Nucleus accumbens (tissue), 56 donors: ENCODE data around the gene IER5.
A peak's percentile ranks its signal among the peaks of the same experiment; 100 is the strongest.
"Not testable (repeated sequence)": the region's sequence is repeated elsewhere in the genome, so short reads cannot be mapped to it uniquely, and the experiment has no call there.

Experiments
- DNase-seq, 56 donors: peaks; one replicate each; lab custom pipeline; 2025; lab: John Stamatoyannopoulos, UW

IER5 gene

DNA sequence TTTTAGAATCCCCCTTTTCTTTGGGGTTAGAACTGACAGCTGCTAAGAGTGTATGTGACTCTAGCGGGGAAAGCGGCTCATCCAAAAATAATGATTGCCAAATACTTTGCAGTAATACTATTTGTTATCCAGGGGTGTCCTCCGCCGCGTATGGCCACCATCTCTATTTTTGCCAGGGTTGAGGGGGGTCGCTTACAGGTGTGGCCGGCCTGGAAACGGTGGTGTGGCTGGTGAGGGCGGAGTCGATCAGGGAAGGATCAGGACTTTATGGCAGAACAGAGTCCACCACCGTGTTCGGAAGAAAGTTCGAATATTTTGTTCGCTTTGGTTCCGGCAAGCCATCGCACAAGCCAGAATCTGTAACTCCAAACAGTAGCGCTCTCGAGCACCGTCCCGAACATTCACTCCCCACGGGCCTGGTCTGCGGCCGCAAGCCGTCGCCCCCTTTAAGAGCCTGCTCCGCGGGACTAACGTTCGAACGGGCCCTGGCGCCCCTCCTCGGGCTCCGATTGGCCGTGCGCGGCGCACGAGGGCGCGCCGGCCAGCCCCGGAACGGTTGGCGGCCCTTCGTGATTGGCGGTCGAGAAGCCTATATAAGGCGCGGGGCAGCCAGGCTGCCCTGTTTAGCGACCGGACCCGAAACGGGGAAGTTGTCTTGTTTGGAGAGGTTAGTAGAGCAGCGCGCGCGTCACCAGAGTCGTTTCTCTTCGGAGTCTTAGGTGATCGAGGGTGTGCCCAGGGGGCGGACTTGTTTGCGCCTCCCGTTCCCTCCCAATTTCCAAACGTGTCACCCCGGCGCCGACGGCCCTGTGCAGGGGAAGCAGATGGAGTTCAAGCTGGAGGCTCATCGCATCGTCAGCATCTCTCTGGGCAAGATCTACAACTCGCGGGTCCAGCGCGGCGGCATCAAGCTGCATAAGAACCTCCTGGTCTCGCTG is at the start of gene IER5:
IER5 (plus strand) TSS at position 622 of the 938 bp plus-strand sequence; CDS start at position 825, 203 bp downstream.
- DNase-seq, result peak in 55 of 56 donors; percentile 60 to 97 (median 91)

DNA sequence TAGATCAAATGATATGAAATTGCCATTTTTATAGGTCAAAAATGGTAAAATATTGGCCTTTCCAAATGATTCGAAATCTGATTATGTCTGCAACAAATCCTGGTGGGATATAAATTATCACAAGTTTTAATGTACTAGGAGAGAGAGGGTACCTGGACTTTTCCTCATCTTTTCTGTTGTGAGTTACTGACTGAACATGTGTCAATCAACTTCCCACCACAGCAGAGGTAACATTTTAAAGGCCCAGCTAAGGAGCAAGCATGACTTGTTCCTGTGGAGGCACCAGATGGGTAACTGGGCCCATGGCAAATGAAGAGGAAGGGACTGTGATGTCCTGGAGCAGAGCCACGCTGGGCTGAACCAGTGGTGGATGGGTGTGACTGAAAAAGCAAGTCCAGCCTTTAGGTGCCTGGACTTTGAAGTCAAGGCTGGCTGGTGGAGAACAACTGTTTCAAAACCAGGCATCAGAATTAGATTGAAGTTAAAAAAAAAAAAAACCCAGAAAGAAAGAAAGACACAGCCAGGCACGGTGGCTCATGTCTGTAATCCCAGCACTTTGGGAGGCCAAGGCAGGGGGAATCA is 48.1 kb upstream of the IER5 start:
- DNase-seq, result no peak

DNA sequence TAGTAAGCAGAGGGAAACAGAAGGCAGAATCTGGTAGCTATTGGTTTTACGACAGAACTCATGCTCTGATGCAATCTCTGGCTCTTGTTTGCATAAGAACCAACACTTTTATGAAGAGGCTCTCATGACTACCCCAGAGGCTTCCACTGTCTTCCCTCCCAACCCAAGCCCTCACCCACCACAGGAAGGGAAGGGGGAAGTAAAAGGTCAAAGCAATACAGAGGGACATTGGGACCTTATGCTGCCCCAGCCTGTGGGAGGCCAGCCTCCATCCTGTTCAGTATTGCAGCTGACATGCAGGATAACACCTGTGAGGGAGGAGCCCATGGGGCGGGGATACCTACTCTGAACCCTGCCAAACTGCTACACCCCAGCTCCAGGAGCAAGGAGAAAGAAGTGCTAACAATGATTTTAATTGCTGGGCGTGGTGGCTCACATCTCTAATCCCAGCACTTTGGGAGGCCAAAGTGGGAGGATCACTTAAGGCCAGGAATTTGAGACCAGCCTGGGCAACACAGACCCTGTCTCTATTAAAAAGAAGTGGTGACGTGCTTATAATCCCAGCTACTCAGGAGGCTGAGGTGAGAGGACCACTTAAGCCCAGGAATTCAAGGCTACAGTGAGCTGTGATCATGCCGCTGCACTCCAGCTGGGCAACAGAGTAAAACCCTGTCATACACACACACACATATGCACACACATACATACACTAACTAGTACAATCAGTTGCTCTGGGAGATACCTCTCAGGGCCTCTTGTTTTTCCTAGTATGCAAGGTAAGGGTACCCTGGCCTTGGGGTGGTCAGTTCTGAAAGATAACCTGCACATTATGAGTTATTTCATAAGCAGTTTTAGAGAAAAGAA is 45.2 kb upstream of the IER5 start:
- no peak for DNase-seq

DNA sequence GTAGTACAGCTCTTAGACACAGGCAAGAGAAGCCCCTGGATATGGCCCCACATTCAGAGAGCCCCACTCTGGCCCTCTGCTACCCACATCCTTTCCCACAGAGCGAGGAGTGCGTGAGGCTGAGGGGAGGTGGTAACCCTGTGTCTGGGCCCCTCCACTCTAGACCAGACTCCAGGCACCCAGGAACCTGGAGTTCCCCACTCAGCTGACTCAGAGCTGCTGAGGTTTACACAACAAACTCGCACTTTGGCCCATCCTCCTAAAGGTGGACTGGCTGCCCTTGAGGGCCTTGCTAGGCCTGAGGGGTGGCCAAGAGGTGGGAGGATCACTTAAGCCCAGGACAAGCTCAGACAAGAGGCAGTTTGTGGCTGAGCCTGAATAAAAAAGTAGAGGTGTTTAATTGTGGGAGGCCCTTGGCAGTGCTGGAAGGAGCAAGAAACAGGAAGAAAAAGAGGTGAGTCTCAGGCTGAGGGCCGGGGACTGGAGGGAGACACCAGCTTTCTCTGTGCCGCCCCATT is 44.0 kb upstream of the IER5 start:
- no peak for DNase-seq

DNA sequence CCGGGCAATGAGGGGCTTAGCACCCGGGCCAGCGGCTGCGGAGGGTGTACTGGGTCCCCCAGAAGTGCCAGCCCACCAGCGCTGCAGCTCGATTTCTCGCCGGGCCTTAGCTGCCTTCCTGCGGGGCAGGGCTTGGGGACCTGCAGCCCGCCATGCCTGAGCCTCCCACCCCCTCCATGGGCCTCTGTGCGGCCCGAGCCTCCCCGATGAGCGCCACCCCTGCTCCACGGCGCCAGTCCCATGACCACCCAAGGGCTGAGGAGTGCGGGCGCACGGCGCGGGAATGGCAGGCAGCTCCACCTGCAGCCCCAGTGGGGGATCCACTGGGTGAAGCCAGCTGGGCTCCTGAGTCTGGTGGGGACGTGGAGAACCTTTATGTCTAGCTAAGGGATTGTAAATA is 42.6 kb upstream of the IER5 start:
- not testable (repeated sequence) for DNase-seq

DNA sequence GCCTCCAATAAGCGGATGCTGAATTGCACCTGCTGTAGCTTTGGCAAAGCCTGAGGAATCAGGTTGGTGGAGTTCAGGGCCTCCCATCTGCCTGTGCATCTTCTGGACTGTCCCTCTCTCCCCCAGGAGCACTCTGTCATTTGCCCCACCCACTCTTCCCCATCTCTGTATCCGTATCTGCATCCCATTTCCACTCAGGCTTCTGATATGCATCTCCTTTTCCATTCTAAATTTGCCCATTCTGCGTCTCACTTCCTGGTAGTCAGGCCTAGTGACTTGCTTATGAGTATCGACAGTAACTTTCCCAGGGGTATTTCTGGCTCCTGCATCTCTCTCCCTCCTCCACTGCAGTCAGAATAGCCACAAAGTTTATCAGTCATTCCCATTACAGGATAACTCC is 39.1 kb upstream of the IER5 start:
- DNase-seq, result no peak

DNA sequence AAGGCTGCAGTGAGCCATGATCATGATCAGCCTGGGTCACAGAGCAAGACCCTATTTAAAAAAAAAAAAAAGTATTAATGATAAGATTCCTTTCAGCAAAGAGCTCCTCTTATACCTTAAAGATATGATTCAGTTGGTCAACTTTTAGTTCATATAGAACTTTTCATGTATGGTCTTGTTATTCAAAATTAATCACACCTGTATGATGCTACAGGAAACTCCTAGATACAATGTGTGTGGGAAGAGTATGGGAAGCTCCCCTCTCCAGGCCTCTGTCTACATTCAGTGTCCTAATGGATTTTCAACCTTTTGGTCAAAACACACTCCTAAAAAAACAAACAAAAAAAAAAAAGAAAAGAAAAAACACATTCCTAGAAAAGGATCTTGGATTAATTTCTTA is 37.6 kb upstream of the IER5 start:
- no peak for DNase-seq

DNA sequence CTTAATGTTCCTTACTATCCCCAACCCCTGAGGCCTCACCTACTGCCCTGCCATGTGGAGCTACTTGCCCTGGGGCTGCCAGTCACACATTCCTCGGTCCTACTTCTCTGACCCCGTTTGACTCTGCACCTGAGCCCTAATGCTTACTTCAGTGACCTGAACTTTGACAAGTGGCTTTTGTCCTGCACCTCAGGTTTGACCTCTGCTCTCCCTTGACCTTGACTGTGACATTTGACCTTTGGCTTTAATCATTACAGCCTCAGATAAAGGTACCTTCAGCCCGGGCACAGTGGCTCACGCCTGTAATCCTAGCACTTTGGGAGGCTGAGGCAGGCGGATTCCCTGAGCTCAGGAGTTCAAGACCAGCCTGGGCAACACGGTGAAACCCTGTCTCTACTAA is 31.9 kb upstream of the IER5 start:
- no peak for DNase-seq

DNA sequence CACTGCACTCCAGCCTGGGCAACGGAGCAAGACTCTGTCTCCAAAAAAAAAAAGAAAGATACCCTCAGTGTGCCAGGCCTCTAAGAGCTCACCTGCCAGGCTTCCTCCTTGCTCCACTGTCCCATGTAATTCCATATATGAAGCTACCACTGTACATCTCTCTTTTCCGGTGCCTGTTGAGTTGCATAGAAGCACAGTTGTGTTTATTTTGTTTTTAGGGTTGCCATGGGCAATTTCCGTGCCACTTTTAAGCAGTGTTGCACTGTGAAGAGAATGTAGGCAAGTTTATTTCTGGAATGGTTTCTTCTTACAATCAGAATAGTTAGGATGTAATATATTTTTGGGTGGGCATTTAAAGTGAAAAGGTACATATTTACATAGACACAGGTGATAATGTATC is 31.4 kb upstream of the IER5 start:
- DNase-seq, result no peak

DNA sequence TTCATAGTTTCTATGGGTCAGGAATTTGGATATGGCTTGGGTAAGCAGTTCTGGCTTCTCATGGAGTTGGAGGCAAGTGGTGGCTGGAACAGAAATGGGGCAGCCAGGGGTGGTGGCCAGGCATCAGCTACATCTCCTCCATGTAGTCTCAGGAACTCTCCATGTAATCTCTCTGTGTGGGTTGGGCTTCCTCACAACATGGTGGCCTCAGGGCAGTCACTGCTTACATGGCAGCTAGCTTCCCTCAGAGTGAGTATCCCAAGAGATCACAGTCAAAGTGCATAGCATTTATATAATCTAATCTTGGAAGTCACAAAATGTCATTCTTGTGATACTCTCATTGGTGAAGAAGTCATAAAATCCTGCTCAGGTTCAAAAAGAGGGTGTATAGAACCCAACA is 29.1 kb upstream of the IER5 start:
- no peak for DNase-seq

DNA sequence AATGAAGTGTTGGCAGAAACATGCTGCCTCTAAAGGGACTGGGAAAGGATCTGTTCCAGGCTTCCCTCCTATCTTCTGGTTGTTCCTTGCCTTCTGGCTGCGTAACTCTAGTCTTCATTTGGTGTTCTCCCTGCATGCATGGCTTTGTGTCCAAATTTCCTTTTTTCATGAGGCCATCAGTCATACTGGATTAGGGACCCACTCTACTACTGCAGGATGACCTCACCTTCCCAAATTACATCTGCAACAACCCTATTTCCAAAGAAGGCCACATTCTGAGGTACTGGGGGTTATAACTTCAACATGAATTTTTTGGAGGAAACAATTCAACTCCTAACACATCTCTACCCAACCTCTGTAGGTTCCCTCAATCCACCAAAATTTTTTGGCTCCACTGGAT is 28.4 kb upstream of the IER5 start:
- DNase-seq, result no peak

DNA sequence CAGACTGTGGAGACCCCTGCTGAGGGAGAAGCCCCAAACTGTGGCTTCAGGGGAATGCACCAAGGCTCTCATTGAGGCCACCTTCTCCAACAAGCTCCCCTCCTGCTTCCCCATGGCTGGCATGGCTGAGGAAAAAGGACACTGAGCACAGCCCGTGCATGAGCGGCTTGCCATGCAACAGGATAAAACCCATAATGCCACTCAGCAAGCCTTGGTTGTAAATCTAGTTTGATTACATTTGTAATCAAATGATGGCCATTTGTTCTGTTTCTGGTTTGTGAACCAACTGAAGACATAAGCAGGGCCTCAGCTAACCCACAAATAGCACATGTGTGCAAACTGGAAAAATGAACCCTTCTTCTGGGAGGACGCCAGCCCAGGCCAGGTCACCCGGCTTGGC is 27.6 kb upstream of the IER5 start:
- not testable (repeated sequence) for DNase-seq

DNA sequence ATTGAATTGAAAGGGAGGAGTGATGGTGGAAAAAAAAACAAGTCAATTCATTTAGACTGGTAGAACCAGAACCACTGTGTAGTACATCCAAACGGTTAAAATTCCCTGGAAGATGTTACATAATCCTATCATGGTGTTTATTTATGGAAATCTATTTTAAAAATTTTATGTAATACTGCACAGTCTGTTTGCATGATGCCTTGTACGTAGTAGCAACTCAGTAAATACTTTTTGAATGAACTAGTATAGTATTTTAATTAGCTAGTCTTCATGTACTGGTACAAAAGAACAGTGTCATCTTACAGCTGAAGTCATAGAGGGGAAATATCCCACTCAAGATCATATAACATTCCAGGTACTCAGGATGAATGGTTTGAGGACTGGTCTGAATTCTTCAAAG is 27.0 kb upstream of the IER5 start:
- DNase-seq, result no peak

DNA sequence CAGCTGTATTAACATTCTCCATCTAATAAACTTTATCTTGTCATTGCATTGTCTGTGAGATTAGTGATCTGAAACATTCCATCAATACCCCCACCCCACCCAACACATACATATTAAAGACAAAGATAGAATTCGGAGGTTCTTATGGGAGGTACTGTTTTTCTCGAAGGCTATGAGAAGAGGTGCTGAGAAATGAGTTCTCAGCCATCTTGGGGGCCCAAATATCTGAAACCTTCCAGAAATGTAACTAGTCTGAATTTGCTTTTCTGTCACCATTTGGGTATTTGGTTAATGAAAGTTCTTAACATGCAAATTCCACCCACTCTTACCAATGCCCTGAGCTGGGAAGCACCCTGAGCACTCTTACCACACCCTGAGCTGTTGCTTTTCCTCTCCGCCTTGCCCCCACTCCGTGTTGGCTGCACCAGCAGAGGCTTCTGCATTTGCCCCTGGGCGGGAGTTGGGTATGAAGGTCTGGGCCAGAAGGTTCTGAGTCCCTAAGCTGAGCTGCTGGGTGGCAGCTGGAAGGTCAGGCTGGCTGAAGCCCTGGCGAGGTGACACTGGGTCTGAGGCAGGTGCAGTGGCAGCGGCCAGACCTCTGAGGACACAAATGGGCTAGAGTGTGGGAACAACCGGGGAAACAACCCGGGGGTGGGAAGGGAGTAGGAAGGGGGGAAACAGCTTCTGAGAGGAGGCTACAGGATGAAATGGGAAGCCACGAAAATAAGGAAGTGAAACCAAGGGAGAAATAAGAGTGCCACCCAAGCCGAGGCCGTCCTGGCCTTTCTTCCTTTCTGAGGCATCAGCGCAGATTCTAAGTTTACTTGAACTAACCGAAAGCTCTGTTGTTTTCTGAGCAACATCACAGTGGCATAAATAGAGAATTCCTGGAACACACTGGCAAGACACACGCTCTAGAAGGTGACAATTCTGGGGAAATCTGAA is 26.3 kb upstream of the IER5 start:
- peak in 10 of 56 donors; percentile 3 to 44 (median 17) for DNase-seq

DNA sequence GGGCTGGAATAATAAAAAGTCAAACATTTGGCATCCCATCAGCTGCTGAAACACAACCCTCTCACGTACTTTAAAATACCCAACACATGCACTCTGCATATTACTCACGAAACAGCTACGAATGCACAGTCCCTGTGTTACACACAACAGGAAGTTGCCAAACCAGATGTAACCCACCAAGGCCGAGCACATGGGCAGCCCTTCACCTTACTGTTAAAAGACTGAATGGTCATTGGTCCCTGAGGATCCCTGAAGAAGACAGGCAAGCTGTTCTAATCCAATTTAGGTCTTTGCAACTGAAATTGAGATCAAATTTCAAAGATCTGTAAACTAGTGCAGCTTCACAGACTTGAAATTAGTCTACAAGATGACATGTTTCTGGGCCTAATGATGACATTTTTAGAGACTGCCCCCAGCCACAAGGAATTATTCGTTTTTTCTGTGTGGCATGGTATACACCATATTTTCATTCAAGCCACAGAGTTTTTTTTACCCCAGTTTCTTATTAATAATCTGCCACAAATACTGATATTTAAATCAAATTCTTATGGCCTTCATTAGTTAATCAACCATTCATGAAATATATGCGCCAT is 25.6 kb upstream of the IER5 start:
- peak in 1 of 56 donors; percentile 2 for DNase-seq

DNA sequence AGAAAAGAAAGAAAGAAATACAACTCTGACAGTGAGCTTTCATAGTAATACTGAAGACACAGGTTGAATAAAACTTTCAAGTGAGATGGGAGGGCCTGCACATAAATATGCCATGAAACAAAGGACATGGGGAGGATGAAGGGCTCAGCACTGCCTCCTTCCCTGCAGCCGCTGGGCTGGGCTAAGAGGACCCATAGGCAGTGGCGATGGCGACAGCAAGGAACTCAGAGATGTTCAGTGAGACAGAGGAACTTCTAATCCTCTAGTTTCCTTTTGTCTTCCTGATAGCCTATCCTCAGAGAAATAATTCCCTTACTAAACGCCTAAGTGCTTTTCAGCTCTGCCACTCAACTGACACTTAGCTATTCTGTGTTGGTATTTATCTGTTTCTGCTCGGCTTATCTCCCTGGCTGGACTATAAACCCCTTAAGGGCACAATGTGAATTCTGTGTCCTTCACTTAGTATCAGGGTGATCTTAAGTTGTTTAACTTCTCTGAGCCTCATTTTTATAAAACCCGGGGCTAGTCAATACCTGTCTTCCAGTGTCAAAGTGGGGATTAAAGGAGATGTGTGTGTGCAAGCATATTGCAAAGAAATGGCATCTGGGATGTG is 24.4 kb upstream of the IER5 start:
- no peak for DNase-seq

DNA sequence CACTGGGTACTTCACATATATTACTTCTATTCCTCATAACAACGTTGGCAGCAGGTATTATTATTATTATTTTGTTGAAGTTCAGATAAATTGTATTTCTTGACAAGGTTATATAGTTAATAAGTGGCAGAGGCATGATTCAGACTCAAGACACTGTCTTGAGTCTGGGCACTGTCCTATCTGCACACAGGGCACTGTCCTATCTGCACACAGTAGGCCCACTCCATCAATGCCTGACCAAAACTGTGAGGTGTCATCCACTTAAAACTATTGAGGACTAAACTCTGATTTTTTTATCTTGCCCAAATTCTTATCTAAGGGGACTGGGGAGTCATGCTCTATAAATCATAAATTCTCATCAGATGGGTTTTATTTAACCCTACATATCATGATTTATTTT is 23.8 kb upstream of the IER5 start:
- DNase-seq, result no peak

DNA sequence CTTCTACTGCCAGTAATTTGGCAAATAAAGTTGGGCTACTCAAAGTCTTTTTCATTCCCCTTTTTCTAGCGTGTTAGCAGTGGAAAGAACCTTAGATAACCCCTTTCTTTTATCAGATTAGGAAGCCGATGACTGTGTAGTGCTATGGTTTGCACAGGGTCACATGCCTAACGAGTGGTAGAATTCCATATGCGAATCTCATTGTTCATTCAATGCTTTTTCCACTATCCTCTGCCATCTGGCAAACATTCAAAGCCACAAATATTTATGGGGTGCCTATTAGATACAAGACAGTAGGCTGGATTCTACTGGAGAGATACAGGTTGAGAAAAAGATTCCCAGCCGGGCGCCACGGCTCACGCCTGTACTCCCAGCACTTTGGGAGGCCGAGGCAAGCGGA is 14.9 kb upstream of the IER5 start:
- DNase-seq, result no peak
